GM06990 (cell line): Measurements from ENCODE around the gene CCSER1.
"Not testable (repeated sequence)": the region's sequence is repeated elsewhere in the genome, so short reads cannot be mapped to it uniquely, and the experiment has no call there.

Experiments
- DNase-seq: peaks from one replicate; pipeline ENCODE4 v3.0.0-alpha.2; 2011; ENCODE audit not compliant: insufficient read length; ENCODE audit errors: extremely low read depth
- H3K27me3 ChIP-seq: replicated peaks from 2 replicates; pipeline ENCODE4 v1.6.0; 2011; ENCODE audit warnings: low read length; ENCODE audit not compliant: control insufficient read depth, insufficient read depth
- H3K36me3 ChIP-seq: 2 replicates; pipeline ENCODE4 v1.5.1; 2011; ENCODE audit warnings: low read length; ENCODE audit not compliant: control insufficient read depth, insufficient read depth
- H3K4me3 ChIP-seq: replicated peaks from 2 replicates; pipeline ENCODE4 v1.5.1; 2011; ENCODE audit warnings: low read depth, mild to moderate bottlenecking, control low read depth, low read length
- TF ChIP-seq, protein P1 (sequence below): IDR thresholded peaks from 2 replicates; pipeline ENCODE4 v1.5.1; 2011; ENCODE audit warnings: low read length, control low read depth, mild to moderate bottlenecking, inconsistent platforms; ENCODE audit not compliant: insufficient read depth, poor library complexity, severe bottlenecking

Gene CCSER1

DNA sequence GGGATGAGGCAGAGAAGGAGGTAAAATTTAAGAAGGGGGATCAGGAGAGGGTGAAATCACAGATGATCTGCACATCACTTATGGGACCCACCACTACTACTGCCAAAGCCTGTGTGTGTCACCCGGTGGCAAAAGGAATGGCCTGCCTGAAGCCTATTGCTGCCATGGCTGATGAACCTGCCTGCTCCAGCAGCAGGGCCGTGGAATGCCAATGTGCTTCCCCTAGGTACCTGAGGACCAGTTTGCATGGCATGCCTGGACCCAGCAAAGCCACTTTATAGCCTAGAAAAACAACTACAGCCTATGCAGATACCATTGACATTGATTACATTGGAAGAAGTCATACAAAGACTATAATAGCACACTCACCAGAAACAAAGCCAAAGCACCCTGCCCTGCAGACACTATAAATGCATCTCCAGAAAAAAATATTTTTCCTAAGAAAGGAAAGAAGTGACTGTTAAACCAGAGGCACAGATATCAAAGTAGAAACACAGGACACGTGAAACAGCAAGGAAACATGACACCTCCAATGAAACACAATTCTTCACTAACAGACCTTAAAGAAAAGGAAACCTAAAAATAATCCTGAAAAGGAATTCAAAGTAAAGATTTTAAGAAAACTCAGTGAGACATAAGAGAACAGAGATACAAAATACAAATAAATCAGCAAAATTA lies 1495.9 kb downstream of the CCSER1 start:
- Histone ChIP-seq H3K36me3 (no peaks in the 10 kb centered on the region), H3K27me3 (no peaks in the 10 kb centered on the region), H3K4me3 (no peak overlapping the region)
- TF ChIP-seq, protein P1, sequence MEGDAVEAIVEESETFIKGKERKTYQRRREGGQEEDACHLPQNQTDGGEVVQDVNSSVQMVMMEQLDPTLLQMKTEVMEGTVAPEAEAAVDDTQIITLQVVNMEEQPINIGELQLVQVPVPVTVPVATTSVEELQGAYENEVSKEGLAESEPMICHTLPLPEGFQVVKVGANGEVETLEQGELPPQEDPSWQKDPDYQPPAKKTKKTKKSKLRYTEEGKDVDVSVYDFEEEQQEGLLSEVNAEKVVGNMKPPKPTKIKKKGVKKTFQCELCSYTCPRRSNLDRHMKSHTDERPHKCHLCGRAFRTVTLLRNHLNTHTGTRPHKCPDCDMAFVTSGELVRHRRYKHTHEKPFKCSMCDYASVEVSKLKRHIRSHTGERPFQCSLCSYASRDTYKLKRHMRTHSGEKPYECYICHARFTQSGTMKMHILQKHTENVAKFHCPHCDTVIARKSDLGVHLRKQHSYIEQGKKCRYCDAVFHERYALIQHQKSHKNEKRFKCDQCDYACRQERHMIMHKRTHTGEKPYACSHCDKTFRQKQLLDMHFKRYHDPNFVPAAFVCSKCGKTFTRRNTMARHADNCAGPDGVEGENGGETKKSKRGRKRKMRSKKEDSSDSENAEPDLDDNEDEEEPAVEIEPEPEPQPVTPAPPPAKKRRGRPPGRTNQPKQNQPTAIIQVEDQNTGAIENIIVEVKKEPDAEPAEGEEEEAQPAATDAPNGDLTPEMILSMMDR: no peak
- no peak for DNase-seq

DNA sequence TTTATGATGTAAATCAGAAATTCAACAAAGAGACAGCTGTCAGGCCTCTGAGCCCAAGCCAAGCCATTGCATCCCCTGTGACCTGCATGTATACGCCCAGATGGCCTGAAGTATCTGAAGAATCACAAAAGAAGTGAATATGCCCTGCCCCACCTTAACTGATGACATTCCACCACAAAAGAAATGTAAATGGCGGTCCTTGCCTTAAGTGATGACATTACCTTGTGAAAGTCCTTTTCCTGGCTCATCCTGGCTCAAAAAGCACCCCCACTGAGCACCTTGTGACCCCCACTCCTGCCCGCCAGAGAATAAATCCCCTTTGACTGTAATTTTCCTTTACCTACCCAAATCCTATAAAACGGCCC lies 1496.4 kb downstream of the CCSER1 start:
- H3K36me3 ChIP-seq, H3K4me3 ChIP-seq, H3K27me3 ChIP-seq, DNase-seq: not testable (repeated sequence)

DNA sequence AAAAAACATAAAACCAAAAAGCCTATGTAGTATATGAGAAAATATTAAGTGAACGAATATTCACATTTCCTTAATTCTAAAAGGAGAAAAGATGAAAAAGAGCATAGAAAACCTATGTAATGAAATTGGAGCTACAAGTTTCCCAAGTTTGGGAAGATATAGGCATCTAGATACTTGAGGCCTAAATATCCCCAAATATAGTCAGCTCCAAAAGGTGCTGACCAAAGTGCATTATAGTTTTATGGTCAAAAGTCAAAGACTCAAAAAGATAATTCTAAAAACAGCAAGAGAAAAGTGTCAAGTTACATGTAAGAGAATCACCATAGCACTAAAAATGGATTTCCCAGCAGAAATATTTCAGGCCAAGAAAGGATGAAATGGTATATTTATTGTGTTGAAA lies 1502.9 kb downstream of the CCSER1 start:
- H3K36me3 ChIP-seq: no peaks in the 10 kb centered on the region
- no peak overlapping the region for H3K4me3 ChIP-seq
- DNase-seq: no peak
- TF ChIP-seq, protein P1: no peak
- H3K27me3 ChIP-seq: no peaks in the 10 kb centered on the region

DNA sequence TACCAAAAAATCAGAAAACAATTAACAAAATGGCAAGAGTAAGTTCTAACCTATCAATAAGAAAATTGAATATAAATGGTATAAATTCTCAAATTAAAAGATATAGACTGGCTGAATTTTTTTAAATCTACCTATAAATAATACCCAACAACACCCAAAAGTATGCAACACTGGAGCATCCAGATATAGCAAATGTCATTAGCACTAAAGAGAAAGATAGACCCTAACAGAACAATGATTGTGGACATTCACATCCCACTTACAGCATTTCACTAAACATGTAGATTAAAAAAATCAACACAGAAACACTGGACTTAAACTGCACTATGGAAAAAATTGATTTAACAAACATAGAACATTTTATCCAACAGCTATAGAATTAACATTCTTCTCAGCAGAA lies 1503.6 kb downstream of the CCSER1 start:
- H3K4me3 ChIP-seq: no peak overlapping the region
- H3K36me3 ChIP-seq: no peaks in the 10 kb centered on the region
- no peak for DNase-seq
- TF ChIP-seq, protein P1: no peak
- no peaks in the 10 kb centered on the region for H3K27me3 ChIP-seq

DNA sequence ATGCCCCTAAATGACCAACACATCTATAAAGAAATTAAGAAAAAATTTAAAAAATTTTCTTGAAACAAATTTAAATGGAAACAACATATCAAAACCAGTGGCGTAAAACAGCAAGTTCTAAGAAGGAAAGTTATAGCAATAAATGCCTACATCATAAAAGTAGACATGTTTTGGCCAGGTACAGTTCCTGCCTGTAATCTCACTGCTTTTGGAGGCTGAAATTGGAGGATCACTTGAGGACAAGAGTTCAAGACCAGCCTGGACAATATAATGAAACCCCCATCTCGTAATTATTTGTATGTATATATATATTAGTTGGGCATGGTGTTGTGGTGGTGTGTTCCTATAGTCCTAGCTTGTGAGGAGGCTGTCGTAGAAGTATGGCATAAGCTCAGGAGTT lies 1504.1 kb downstream of the CCSER1 start:
- Histone ChIP-seq H3K4me3 (no peak overlapping the region), H3K27me3 (no peaks in the 10 kb centered on the region), H3K36me3 (no peaks in the 10 kb centered on the region)
- TF ChIP-seq, protein P1: no peak
- no peak for DNase-seq

DNA sequence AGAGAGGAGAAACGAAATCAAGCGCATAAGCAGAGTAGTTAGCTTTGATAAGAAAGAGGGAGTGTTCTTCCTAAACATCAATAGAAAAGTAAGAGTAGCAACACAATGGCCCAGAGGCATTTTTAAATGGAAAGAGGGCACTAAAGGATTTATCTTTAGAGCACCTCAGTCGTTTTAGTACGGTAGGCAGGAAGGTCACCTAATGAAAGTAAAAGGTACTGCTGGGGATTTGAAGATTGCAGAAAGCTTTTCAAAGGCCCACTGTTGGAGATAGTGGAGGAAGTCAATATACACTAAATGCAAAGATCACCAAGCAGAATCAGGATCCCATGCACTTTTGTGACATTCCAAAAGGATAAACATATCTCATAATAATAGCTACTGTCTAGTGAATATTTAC lies 1508.9 kb downstream of the CCSER1 start:
- DNase-seq: no peak
- TF ChIP-seq, protein P1: no peak
- H3K4me3 ChIP-seq: no peak overlapping the region
- no peaks in the 10 kb centered on the region for H3K36me3 ChIP-seq
- H3K27me3 ChIP-seq: no peaks in the 10 kb centered on the region
